ENCODE results near the gene MXRA7. TPM values are rescaled to one million over a fixed set of nuclear protein-coding genes. Genes with fewer than 3 reads are reported as not detected.
A peak's percentile ranks its signal among the peaks of the same experiment; 100 is the strongest.

MXRA7 gene
- total and polyA plus RNA-seq, 7 donors: 8.3 to 428 (median 327) TPM

GRCh38 chr17:76682296-76682695, 28.5 kb downstream of the MXRA7 start:
- intact Hi-C loops (cut with DNase I): loop anchor here (2.0 kb wide), 1 partner anchor 33 kb away; no protein-coding TSS in a partner anchor
- WGBS, 2 donors: 77 to 86% methylated on average over 12 of the region's 12 CpGs
- DNase-seq: peak; percentile 75
- Histone ChIP-seq H3K9me3 (no peaks in the 10 kb centered on the region), H3K27ac (peak overlapping the region; percentile 74 to 98 (median 93)), H3K4me3 (no peak overlapping the region), H3K27me3 (no peaks in the 10 kb centered on the region), H3K36me3 (peaks cover 3 to 50% (median 16%) of the 10 kb centered on the region in 4 donors), H3K4me1 (peaks cover 3 to 72% (median 70%) of the 10 kb centered on the region in 4 donors)
- TF ChIP-seq CTCF (IDR thresholded peaks at IDR 0.05) (no peak), POLR2AphosphoS5 (IDR thresholded peaks at IDR 0.05) (peak in 2 of 4 donors; percentile 11 to 17)

- TF ChIP-seq CTCF (IDR thresholded peaks at IDR 0.05) (peak; percentile 66 to 88 (median 78)), POLR2A (IDR thresholded peaks at IDR 0.05) (no peak), POLR2AphosphoS5 (IDR thresholded peaks at IDR 0.05) (peak in 2 of 4 donors; percentile 3 to 7), EP300 (IDR thresholded peaks at IDR 0.05) (no peak)
- intact Hi-C loops (cut with DNase I): loop anchor here (2.0 kb wide), 1 partner anchor 33 kb away; no protein-coding TSS in a partner anchor
- H3K4me1 ChIP-seq: peaks cover 3 to 63% (median 62%) of the 10 kb centered on the region in 4 donors
- DNase-seq: peak; percentile 85
- H3K36me3 ChIP-seq: peaks cover 7 to 58% (median 20%) of the 10 kb centered on the region in 4 donors
- no peaks in the 10 kb centered on the region for H3K9me3 ChIP-seq
- no peaks in the 10 kb centered on the region for H3K27me3 ChIP-seq
- H3K27ac ChIP-seq: peak overlapping the region; percentile 74 to 98 (median 93)
- H3K4me3 ChIP-seq: no peak overlapping the region
- WGBS, 2 donors: 53 to 59% methylated on average over 16 of the region's 16 CpGs
These were observed 29.3 kb downstream of the MXRA7 start for GRCh38 chr17:76681222-76682137.

GRCh38 chr17:76679239-76679638, 31.5 kb downstream of the MXRA7 start:
- no peak overlapping the region for H3K27ac ChIP-seq
- 43 to 60% methylated on average over 1 of the region's 1 CpG for WGBS, 2 donors
- H3K36me3 ChIP-seq: peaks cover 7 to 55% (median 23%) of the 10 kb centered on the region in 4 donors

GRCh38 chr17:76678330-76678729, 32.4 kb downstream of the MXRA7 start:
- Histone ChIP-seq H3K9me3 (no peaks in the 10 kb centered on the region), H3K27ac (no peak overlapping the region), H3K27me3 (no peaks in the 10 kb centered on the region), H3K4me1 (peaks cover 3 to 32% (median 30%) of the 10 kb centered on the region in 4 donors), H3K36me3 (peaks cover 7 to 46% (median 23%) of the 10 kb centered on the region in 4 donors), H3K4me3 (no peak overlapping the region)
- WGBS, 2 donors: 18 to 41% methylated on average over 12 of the region's 12 CpGs
- intact Hi-C loops (cut with DNase I): no loop called here
- no peak for DNase-seq
- TF ChIP-seq EP300 (IDR thresholded peaks at IDR 0.05) (no peak), POLR2A (IDR thresholded peaks at IDR 0.05) (no peak), CTCF (IDR thresholded peaks at IDR 0.05) (no peak), POLR2AphosphoS5 (IDR thresholded peaks at IDR 0.05) (no peak)

More at GRCh38 chr17:76679239-76679638, 31.5 kb downstream of the MXRA7 start:
- no peak for TF ChIP-seq POLR2A (IDR thresholded peaks at IDR 0.05)
- no peak for TF ChIP-seq CTCF (IDR thresholded peaks at IDR 0.05)
- TF ChIP-seq POLR2AphosphoS5 (IDR thresholded peaks at IDR 0.05): no peak
- no peak for TF ChIP-seq EP300 (IDR thresholded peaks at IDR 0.05)
- Histone ChIP-seq H3K4me1 (peaks cover 3 to 41% (median 39%) of the 10 kb centered on the region in 4 donors), H3K4me3 (no peak overlapping the region), H3K9me3 (no peaks in the 10 kb centered on the region), H3K27me3 (no peaks in the 10 kb centered on the region)
- DNase-seq: no peak
- intact Hi-C loops (cut with DNase I): no loop called here

Data from sigmoid colon (tissue), 7 donors.